DLD1 (cell line): ENCODE data around the gene IL13RA2.

Experiments
- in situ Hi-C: cut with HindIII; loops from 2 replicates; pipeline ENCODE4 v1.10.0; 2017; ENCODE audit warnings: low sequenced_read_pairs

IL13RA2 gene, protein sequence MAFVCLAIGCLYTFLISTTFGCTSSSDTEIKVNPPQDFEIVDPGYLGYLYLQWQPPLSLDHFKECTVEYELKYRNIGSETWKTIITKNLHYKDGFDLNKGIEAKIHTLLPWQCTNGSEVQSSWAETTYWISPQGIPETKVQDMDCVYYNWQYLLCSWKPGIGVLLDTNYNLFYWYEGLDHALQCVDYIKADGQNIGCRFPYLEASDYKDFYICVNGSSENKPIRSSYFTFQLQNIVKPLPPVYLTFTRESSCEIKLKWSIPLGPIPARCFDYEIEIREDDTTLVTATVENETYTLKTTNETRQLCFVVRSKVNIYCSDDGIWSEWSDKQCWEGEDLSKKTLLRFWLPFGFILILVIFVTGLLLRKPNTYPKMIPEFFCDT

GRCh38 chrX:115017455-115017854, at the start of gene IL13RA2:
IL13RA2 (minus strand) TSS chrX:115017616; CDS start chrX:115017269, 347 bp downstream.
- in situ Hi-C loops: no loop called here

GRCh38 chrX:115065304-115065703, 47.9 kb upstream of the IL13RA2 start:
- in situ Hi-C loops: no loop called here

DNA sequence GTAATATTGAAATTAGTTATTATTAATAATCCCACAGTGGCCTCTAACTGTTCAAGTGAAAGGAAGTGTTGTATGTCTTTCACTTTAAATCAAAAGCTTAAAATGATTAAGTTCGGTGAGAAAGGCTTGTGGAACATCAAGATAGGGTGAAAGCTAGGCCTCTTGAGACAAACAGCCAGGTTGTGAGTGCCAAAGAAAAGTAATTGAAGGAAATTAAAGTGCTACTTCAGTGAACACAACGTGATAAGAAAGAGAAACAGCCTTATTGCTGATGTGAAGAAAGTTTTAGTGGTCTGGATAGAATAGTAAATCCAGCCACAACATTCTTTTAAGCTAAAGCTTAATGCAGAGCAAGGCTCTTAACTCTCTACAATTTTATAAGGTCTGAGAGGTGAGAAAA, 42.6 kb upstream of the IL13RA2 start:
- in situ Hi-C loops: no loop called here

DNA sequence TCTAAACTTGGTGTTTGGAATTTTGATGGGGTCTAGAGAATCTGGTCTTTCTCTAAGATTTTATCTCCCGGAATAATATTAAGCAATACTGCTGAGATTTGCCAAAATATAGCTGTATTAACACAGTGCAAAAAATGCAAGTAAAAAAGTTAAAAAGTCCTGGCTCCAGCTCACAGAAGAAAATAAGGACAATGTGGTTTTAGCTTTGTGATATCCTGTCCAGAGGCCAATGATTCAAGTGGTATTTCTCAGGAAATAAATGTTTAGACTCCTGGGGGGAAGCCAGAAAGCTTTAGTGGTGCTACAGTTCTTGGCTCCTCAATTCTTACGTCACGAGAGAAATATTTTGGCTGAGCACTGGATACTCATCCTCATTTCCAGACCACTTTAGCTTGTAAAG, 40.9 kb upstream of the IL13RA2 start:
- in situ Hi-C loops: no loop called here

DNA sequence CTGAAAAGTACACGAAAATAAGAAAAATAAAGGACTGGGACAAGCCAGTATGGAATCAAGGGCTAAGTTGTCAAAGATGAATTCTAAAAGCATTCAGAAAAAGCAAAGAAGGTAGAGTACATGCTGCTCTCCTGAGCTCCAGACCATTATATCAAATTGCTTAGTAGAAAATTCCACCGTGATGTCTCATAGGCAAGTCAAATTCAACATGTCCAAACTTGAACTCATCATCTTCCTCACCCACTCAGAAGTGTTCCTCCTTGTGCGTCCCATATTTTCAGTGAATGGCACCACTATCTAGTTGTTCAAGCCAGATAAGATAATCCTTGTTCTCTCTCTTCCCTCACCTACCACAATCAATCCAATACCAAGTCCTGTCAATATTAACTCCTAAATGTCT, 37.5 kb upstream of the IL13RA2 start:
- in situ Hi-C loops: no loop called here

DNA sequence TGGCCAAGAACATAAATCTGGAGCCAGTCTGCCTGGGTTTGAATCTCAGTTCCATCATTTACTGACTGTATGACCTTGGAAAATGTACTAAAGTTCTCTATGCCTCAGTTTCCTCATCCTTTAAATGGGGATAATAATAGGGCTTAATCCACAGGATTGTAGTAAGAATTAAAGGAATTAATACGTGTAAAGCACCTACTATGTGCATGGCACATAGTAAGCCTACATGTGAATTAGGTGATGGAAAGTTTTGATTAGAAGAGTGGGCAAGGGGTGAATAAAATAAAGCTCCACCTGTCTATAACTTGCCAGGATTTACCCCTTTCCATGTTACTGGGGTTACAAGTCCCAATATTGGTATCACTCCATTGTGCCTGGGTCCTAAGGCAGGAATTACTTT, 35.8 kb upstream of the IL13RA2 start:
- in situ Hi-C loops: no loop called here

DNA sequence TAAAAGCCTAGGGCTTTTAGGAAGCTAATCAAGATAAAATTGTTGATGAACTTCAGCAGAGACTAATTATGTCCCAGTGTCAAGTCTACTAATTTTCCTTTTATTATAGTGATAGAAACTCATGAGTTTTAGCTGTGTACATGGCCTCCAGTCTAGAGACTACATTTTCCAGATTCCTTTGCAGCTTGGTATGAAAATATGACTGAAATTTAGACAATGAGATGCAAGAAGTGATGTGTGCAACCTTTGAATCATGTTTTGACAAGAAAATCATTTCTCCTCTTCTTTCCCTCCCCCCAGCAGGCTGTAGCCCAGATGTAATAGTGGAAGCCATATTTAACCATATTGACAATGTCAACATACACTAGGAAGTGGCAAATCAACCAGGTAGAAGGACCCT, 30.3 kb upstream of the IL13RA2 start:
- in situ Hi-C loops: no loop called here

GRCh38 chrX:115047181-115047580, 29.8 kb upstream of the IL13RA2 start:
- in situ Hi-C loops: no loop called here

DNA sequence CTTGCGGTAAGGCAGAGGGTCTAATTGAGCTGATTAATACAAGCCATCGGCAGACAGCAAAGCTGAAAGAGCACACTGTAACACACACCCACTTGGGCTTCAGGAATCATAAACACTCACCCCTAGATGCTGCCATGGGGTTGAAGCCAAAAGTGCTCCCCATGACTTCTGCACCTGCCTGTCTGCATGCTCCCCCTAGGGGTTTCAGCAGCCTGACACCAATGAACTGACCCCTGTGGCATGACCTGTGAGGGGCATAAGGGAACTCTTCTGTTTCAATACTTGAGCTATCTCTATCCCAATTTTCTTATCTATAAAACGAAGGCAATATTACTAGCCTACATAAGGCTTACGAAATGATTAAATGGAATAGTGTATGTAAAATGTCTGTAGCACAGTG, 23.0 kb upstream of the IL13RA2 start:
- in situ Hi-C loops: no loop called here

GRCh38 chrX:115038406-115038805, 21.0 kb upstream of the IL13RA2 start:
- in situ Hi-C loops: no loop called here

DNA sequence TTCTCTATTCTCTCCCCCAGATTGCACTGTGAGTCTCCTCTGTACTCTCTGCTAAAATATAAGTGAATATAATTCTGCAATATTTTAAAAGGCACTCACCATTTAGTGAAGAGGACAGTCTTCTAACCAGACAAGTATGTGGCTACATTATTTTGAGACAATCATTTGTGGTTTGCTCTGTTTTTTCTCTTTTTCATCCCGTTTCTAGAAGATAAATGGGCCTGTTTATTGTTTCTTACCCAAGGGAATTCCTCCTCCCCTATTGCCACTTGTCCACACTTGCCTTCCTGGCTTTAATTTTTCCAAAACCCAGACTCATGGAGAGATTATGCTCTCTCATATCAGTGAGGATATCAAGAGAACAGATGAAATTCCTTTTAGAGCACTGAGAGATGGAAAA, 18.6 kb upstream of the IL13RA2 start:
- in situ Hi-C loops: no loop called here

- in situ Hi-C loops: no loop called here
Measured at GRCh38 chrX:115031989-115032388, 14.6 kb upstream of the IL13RA2 start.

GRCh38 chrX:115030625-115031024, 13.2 kb upstream of the IL13RA2 start:
- in situ Hi-C loops: no loop called here

- in situ Hi-C loops: no loop called here
Measured at GRCh38 chrX:115029869-115030570, 12.6 kb upstream of the IL13RA2 start.

DNA sequence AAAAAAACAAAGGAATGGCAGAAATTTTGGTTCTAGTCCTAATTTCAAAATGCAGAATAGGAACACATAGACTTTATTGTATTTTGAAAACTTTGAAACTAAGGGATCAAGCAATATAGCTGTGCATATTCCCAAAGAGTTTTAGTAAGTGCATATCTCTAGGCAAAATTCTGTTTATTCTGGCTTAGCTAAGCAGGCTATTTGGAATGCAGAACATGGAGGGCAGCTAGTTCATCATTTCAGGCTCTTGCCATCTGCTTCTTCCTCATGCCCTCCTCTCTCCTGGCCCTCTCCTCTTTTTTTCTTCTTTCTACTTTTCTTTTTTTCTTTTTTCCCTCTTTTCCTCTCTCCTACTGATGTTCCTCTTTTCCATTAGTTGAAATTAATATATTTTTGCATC, 12.0 kb upstream of the IL13RA2 start:
- in situ Hi-C loops: no loop called here

DNA sequence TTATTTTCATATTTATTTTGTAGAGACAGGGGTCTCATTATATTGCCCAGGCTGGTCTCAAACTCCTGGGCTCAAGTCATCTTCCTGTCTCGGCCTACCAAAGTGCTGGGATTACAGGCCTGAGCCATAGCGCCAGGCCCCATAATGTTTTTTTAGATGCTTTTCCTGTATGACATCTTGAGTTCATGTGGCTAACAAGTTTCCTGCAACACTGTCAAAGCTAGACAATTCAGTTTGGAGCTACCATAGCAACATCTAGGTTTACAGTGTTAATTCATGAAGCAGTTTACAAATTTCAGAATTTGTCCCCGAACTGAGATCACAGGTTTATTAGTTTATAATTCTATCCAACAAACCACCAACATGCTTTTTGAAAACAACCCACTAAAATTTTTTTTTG, 6.4 kb upstream of the IL13RA2 start:
- in situ Hi-C loops: no loop called here

DNA sequence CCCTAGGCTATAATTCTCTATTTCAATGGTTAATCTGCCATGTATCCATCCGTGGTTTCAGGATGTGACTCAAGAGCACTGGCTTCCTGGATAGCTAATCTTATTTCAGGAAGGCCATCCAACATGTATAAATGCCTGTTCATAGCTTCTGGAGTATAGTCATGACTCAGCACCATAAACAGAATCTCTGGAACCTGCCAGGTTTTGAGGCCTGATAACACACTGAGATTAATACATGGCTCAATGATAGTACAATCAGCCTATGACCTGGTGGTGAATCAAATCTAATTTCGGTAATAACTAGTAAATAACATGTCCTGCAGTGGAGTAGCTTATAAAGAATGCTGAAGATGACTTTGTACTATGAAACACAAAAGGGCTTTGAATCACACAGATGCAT, 5.7 kb upstream of the IL13RA2 start:
- in situ Hi-C loops: no loop called here

- in situ Hi-C loops: no loop called here
Measured at GRCh38 chrX:115021121-115021520, 3.7 kb upstream of the IL13RA2 start.

GRCh38 chrX:115018944-115019343, 1.5 kb upstream of the IL13RA2 start:
- in situ Hi-C loops: no loop called here

DNA sequence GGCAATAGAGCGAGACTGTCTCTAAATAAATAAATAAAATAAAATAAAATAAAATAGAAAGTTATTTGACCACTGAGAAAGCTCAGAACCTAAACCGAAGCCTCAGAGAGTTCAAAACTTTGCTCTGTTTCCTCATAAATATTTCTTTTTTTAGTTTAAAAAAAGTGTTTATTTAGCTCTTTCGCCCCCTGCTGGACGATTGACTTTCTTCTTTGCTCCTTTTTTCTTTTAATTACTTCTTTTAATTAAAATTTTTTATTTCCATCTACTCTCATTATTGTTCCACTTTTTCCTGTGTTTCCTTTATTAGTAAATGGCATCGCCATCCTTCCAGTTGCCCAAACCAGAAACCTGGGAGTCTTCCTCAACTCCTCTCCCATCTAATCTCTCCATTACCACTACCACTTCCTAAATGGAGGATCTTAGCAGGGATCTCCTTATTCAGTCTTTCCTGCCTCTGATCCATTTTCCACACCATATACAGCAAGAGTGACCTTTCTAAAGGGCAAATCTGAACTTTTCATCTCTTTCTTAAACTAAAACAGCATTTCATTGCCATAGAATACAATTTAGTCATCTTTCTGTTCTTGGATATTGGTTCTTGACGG, 728 bp upstream of the IL13RA2 start:
- in situ Hi-C loops: no loop called here

- in situ Hi-C loops: no loop called here
Measured at GRCh38 chrX:115013705-115014104, 3.7 kb downstream of the IL13RA2 start.

GRCh38 chrX:115011428-115011827, 6.0 kb downstream of the IL13RA2 start:
- in situ Hi-C loops: no loop called here
